BLaER1 (cell line): ENCODE data around the gene ATF6.

Source experiments
- H3K27ac ChIP-seq: shearing (Covaris generic); formaldehyde crosslinking; 2 replicates; pipeline ENCODE4 v1.8.1; 2022
- H3K27me3 ChIP-seq: shearing (Covaris generic); formaldehyde crosslinking; 2 replicates; pipeline ENCODE4 v1.8.1; 2022
- H3K36me3 ChIP-seq: shearing (Covaris generic); formaldehyde crosslinking; 2 replicates; pipeline ENCODE4 v1.8.1; 2022
- H3K4me1 ChIP-seq: shearing (Covaris generic); formaldehyde crosslinking; 2 replicates; pipeline ENCODE4 v1.8.1; 2022
- H3K4me2 ChIP-seq: shearing (Covaris generic); formaldehyde crosslinking; 2 replicates; pipeline ENCODE4 v1.8.1; 2022
- H3K4me3 ChIP-seq: shearing (Covaris generic); formaldehyde crosslinking; 2 replicates; pipeline ENCODE4 v1.8.1; 2022
- H3K9ac ChIP-seq: shearing (Covaris generic); formaldehyde crosslinking; 2 replicates; pipeline ENCODE4 v1.8.1; 2022
- H3K9me3 ChIP-seq: shearing (Covaris generic); formaldehyde crosslinking; 2 replicates; pipeline ENCODE4 v1.8.1; 2022
- H4K20me1 ChIP-seq: shearing (Covaris generic); formaldehyde crosslinking; 2 replicates; pipeline ENCODE4 v1.8.1; 2022
- Cebpa-rat ChIP-seq: shearing (Covaris generic); IDR thresholded peaks from 2 replicates; pipeline ENCODE4 v1.8.1; 2022

The ATF6 gene

DNA sequence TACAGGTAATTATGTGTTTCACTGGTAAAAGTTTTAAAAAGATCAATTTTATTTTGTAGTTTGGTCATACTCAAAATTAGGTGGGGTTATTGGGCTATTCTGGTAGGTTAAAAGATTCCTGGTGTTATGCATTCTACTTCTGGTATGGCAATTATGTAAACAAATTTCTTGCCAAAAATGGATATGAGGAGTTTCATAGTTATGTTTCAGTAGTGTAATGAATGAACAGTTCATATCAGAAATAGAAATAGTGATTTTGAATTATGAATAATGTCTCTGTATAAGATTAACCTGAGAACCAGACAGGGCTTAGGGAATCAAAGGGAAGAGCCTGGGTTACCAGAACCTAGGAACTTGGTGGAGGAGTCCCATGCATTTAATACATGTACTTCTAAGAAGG is 15.9 kb downstream of the ATF6 start:
- Histone ChIP-seq H3K27ac (no peak overlapping the region), H3K9me3 (no peaks in the 10 kb centered on the region), H3K27me3 (no peaks in the 10 kb centered on the region), H3K4me2 (no peak overlapping the region), H3K9ac (no peak overlapping the region), H3K4me3 (no peak overlapping the region), H4K20me1 (peaks cover 30% of the 10 kb centered on the region), H3K36me3 (peaks cover 59% of the 10 kb centered on the region), H3K4me1 (peaks cover 17% of the 10 kb centered on the region)
- TF ChIP-seq Cebpa-rat, result no peak

GRCh38 chr1:161782886-161783285 is 16.8 kb downstream of the ATF6 start:
- H3K4me3 ChIP-seq, result no peak overlapping the region
- no peaks in the 10 kb centered on the region for H3K27me3 ChIP-seq
- no peak overlapping the region for H3K4me2 ChIP-seq
- no peaks in the 10 kb centered on the region for H3K9me3 ChIP-seq
- peaks cover 65% of the 10 kb centered on the region for H3K36me3 ChIP-seq
- no peak for TF ChIP-seq Cebpa-rat
- no peak overlapping the region for H3K9ac ChIP-seq
- H4K20me1 ChIP-seq, result peaks cover 21% of the 10 kb centered on the region
- peaks cover 16% of the 10 kb centered on the region for H3K4me1 ChIP-seq
- H3K27ac ChIP-seq, result no peak overlapping the region

DNA sequence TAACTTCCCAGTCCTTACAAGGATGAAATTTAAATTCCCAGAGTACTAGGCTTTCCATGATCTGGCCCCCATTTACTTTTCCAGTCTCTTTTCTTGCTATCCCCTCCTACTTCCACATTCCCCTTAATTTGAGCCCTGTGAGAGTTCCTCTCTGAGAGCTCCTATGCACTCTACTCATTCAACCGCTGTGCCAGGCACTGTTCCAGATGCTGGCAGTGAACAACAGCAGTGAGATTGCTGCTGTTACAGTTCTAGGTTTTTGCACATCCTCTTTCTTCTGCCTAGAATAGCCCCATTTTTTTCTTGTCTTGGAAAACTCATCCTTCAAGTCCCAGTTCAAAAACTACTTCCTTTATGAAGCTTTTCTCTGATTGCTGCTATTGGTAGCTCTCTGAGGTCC is 18.8 kb downstream of the ATF6 start:
- Histone ChIP-seq H3K36me3 (peaks cover 66% of the 10 kb centered on the region), H3K27ac (no peak overlapping the region), H3K9me3 (no peaks in the 10 kb centered on the region), H3K4me3 (no peak overlapping the region), H3K4me2 (no peak overlapping the region), H3K9ac (no peak overlapping the region), H4K20me1 (no peaks in the 10 kb centered on the region; the same call in 1 of the 2 replicates), H3K4me1 (no peaks in the 10 kb centered on the region), H3K27me3 (no peaks in the 10 kb centered on the region)
- no peak for TF ChIP-seq Cebpa-rat

- no peak overlapping the region for H3K4me2 ChIP-seq
- H3K27me3 ChIP-seq, result no peaks in the 10 kb centered on the region
- no peak overlapping the region for H3K9ac ChIP-seq
- no peak overlapping the region for H3K4me3 ChIP-seq
- no peak overlapping the region for H3K27ac ChIP-seq
- TF ChIP-seq Cebpa-rat, result no peak
- H3K36me3 ChIP-seq, result peaks cover 72% of the 10 kb centered on the region
- no peaks in the 10 kb centered on the region for H3K4me1 ChIP-seq
- H4K20me1 ChIP-seq, result peaks cover 9% of the 10 kb centered on the region; the same call in 1 of the 2 replicates
- no peaks in the 10 kb centered on the region for H3K9me3 ChIP-seq
These were observed 21.2 kb downstream of the ATF6 start for GRCh38 chr1:161787355-161787754.

DNA sequence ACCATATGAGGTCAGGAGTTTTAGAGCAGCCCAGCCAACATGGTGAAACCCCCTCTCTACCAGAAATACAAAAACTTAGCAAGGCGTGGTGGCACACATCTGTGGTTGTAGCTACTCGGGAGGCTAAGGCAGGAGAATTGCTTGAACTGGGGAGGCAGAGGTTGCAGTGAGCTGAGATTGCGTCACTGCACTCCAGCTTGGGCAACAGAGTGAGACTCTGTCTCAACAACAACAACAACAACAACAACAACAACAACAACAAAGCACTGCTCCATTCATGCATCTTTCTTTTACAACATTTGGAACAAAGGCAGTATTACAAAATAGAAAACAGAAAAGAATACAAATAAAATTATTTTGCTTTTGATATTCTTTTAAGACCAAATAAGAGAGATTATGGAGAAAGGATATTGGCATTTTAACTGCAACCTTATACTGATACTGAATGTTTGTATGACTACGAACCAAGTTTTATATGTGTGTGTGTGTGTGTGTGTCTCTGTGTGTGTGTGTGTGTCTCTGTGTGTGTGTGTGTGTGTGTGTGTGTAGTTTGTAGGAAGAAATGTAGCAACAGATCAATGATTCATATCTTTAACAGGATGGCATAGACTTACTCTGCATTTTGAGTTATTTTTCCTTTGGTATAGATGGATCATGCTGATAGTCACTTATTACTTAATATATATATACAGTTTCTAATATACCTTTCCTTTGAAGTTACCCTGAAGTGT is 24.6 kb downstream of the ATF6 start:
- no peak overlapping the region for H3K4me2 ChIP-seq
- H3K36me3 ChIP-seq, result peaks cover 74% of the 10 kb centered on the region
- H3K9me3 ChIP-seq, result no peaks in the 10 kb centered on the region

GRCh38 chr1:161791904-161792655 is 26.0 kb downstream of the ATF6 start:
- no peak overlapping the region for H3K9ac ChIP-seq
- no peak overlapping the region for H3K27ac ChIP-seq
- no peaks in the 10 kb centered on the region for H3K27me3 ChIP-seq
- H4K20me1 ChIP-seq, result peaks cover 9% of the 10 kb centered on the region; the same call in 1 of the 2 replicates
- no peaks in the 10 kb centered on the region for H3K9me3 ChIP-seq
- H3K36me3 ChIP-seq, result peaks cover 75% of the 10 kb centered on the region
- no peaks in the 10 kb centered on the region for H3K4me1 ChIP-seq
- TF ChIP-seq Cebpa-rat, result no peak
- no peak overlapping the region for H3K4me2 ChIP-seq
- H3K4me3 ChIP-seq, result no peak overlapping the region

More for the DNA sequence above, 24.6 kb downstream of the ATF6 start:
- Histone ChIP-seq H3K4me1 (no peaks in the 10 kb centered on the region), H3K27ac (no peak overlapping the region), H4K20me1 (peaks cover 9% of the 10 kb centered on the region; the same call in 1 of the 2 replicates), H3K27me3 (no peaks in the 10 kb centered on the region), H3K9ac (no peak overlapping the region), H3K4me3 (no peak overlapping the region)
- TF ChIP-seq Cebpa-rat, result no peak

DNA sequence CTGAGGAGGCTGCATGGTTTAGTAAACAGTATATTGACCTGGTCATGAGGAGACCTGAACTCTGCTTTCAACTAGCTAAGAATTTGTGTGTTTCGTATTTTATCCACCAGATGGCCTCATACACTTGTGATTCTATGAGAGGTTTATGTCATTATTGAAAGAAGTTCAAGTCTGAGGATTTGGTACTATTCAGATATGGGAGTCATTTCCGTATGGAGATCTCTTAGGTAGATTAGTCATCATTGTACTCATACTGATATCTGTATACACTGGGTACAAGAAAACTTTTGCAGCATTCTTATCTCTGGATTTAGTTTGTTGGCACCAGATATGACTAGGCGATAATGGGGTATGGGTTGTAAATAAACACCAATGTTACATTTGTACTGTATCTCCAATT is 26.6 kb downstream of the ATF6 start:
- TF ChIP-seq Cebpa-rat, result no peak
- H3K4me1 ChIP-seq, result no peaks in the 10 kb centered on the region
- H3K27me3 ChIP-seq, result no peaks in the 10 kb centered on the region
- peaks cover 77% of the 10 kb centered on the region for H3K36me3 ChIP-seq
- no peak overlapping the region for H3K4me3 ChIP-seq
- no peak overlapping the region for H3K4me2 ChIP-seq
- no peak overlapping the region for H3K9ac ChIP-seq
- peaks cover 9% of the 10 kb centered on the region; the same call in 1 of the 2 replicates for H4K20me1 ChIP-seq
- no peaks in the 10 kb centered on the region for H3K9me3 ChIP-seq
- H3K27ac ChIP-seq, result no peak overlapping the region

DNA sequence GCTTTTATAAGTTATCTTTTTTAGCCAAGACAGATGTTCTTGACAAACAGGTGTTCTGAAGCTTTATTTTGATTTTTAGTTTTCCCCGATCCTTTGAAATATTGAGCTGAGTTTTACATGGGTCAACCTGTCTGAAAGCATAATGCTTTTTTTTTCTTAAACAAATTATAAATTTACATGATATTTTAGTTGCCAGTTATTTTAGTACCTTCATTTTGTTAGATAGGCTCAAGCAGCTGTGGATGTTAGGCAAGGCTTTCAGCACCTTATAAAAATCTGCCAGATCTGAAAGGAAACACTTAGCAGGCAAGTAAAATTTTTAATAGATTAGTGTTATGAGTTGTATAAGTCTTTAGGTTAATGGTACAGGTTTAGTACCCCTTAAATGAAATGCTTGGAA is 33.7 kb downstream of the ATF6 start:
- Histone ChIP-seq H3K27me3 (no peaks in the 10 kb centered on the region), H4K20me1 (no peaks in the 10 kb centered on the region), H3K4me2 (no peak overlapping the region), H3K9ac (no peak overlapping the region), H3K4me1 (no peaks in the 10 kb centered on the region), H3K9me3 (no peaks in the 10 kb centered on the region), H3K27ac (no peak overlapping the region), H3K4me3 (no peak overlapping the region), H3K36me3 (peaks cover 80% of the 10 kb centered on the region)
- TF ChIP-seq Cebpa-rat, result no peak

DNA sequence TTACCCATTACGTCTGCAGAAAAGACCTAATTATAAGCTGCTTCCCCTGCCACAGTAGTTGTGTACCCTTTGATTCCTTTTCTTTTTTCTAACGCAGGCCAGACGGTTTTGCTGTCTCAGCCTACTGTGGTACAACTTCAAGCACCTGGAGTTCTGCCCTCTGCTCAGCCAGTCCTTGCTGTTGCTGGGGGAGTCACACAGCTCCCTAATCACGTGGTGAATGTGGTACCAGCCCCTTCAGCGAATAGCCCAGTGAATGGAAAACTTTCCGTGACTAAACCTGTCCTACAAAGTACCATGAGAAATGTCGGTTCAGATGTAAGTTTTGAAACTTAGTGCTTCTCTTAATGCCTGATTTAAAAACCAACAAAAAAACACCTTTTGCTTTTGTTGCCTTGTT is 35.8 kb downstream of the ATF6 start:
- TF ChIP-seq Cebpa-rat, result no peak
- no peak overlapping the region for H3K9ac ChIP-seq
- H3K4me3 ChIP-seq, result no peak overlapping the region
- no peak overlapping the region for H3K4me2 ChIP-seq
- H3K27ac ChIP-seq, result no peak overlapping the region
- no peaks in the 10 kb centered on the region for H3K9me3 ChIP-seq
- no peaks in the 10 kb centered on the region; the same call in 1 of the 2 replicates for H4K20me1 ChIP-seq
- no peaks in the 10 kb centered on the region for H3K27me3 ChIP-seq
- H3K4me1 ChIP-seq, result no peaks in the 10 kb centered on the region
- peaks cover 67% of the 10 kb centered on the region for H3K36me3 ChIP-seq

DNA sequence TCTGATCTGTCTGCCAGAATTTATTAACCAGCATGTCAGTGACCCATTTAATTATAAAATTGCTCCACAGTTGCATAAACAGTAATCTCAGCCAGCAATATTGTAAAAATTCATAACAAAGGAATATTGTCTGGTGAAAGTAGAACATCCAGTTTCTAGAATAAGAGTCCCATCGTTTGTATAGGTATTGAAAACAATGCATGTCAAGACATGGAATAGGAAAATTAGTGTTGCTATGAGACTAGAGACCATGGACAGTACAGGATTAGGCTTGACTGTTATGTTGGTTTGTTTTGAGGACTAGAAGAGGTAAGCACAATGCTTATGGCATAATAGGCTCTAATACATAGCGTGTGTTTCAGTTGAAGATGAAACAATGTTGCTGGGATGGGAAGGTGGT is 37.1 kb downstream of the ATF6 start:
- H3K27ac ChIP-seq, result no peak overlapping the region
- TF ChIP-seq Cebpa-rat, result no peak
- no peak overlapping the region for H3K4me3 ChIP-seq
- H4K20me1 ChIP-seq, result no peaks in the 10 kb centered on the region; the same call in 1 of the 2 replicates
- H3K36me3 ChIP-seq, result peaks cover 62% of the 10 kb centered on the region
- H3K9me3 ChIP-seq, result no peaks in the 10 kb centered on the region
- H3K4me2 ChIP-seq, result no peak overlapping the region
- H3K4me1 ChIP-seq, result no peaks in the 10 kb centered on the region
- H3K27me3 ChIP-seq, result no peaks in the 10 kb centered on the region
- H3K9ac ChIP-seq, result no peak overlapping the region
